ENCODE measurements around the gene SNX3.
"Not testable (repeated sequence)": the region's sequence is repeated elsewhere in the genome, so short reads cannot be mapped to it uniquely, and the experiment has no call there.

Gene SNX3

DNA sequence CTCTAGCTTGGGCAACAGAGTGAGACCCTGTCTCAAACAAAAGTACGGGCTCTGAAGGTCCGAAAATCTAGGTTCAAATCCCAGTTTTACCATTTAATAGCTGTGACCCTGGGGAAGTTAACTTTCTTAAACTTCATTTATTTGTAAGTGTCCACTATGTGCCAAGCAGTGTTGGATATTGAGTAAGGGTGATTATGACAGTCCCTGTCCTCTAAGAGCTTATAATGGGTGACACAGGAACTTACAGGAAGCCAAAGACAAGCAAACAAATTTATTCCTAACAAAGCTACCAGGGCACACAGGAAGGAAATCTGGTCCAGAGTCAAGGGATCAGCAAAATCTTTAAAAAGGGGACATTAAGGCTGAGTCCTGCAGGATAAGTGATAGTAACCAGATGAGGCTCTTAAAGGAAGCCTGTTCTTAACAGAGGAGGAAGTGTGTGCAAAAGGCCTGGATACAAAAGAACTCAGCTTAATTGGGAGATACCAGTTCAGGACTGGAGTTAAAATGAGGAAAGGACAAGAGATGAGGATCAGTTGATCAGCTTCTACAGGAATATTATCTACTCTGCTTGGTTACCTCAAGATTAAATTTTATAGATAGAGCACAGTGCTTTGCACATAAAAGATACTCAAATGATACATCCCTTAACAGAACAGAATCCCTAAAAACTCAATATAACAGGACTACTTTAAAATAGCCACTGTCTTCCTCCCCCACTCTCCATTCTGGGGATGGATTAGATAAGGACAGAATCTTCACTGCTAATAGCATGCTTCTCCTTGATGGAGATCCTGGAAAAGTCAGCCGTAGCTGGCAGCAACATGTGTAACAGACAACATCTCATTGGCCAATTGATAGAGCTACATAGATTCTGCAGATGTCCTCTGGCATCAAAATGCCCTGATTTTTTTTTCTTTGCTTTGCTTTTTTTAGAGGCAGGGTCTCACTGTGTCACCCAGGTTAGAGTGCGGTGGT is 6.1 kb downstream of the SNX3 start:
- DNase-seq: no peak

DNA sequence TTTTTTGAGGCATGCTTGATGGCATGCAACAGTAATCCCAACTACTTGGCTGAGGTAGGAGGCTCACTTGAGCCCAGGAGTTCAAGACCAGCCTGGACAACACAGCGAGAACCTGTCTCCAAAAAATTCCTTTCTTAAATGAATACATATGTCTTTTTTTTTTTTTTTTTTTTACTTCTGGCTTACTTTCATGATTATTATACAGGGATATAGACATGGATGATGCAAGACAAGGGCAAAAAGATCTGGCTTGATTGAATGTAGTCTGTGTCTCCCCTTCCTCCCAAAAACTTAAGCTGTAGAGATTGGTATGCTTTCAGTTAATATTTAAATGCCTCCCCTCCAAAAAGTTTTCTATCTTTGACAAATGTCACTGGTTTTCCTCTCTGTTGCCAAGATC is 7.6 kb downstream of the SNX3 start:
- no peak for DNase-seq

DNA sequence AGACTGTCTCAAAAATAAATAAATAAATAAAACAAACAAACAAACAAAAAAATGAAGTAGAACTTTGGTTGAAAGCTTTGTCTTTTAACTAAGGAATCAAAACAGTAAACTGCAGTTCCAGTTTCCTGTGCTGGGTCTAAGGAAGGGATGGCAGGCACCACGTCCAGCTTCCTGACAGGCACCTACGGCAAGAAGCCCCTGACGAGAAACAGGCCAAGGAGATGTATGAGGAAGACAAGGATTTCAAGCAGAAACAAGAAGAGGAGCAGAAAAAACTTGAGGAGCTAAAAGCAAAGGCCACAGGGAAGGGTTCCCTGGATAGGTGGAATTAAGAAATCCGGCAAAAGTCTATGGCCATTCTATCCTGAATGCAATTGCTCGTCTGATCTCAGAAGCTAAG is 8.8 kb downstream of the SNX3 start:
- DNase-seq: no peak

DNA sequence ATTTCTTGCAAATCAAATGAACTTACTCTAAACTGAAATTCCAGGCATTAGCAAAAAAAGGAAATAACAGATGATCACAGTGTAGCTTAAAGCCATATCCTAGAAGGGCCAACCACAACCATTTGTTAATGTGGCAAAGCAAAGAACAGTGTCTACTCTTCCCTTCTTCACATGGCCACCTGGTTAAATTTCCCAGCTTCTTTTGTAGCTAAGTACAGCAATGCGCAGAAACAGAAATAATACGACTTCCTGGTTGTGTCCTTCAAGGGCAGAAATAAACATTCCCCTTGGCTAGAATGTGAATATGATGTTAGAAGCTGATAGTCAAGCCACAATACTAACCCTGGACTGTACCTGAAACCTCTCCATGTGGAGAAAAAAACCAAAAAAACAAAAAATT is 9.6 kb downstream of the SNX3 start:
- no peak for DNase-seq

DNA sequence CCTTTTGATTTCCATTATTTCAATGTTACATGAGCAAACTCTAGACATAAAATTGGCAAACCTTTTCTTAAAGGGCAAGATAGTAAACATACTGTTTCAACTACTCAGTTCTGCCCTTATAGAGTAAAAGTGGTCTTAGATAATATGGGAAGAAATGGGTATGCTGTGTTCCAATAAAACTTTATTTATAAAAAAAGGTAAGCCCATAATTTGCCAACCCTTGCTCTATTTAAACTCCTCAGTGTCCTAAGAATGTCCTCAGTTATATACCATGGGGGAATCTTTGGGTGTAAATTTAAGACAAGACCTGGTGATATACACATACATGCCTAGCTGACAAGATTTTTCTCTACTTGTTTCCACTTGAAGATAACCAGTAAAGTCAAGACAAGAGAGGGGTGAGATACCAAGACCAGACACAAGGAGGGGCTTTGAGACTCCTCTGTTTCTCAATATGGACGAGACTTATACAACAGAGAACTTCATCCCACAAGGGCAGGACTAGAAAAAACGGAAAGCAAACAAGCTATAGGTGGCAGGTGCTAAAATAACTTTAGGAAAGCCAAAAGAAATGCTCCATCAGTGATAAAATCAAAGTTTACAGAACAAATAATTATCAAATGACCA is 10.5 kb downstream of the SNX3 start:
- no peak for DNase-seq

DNA sequence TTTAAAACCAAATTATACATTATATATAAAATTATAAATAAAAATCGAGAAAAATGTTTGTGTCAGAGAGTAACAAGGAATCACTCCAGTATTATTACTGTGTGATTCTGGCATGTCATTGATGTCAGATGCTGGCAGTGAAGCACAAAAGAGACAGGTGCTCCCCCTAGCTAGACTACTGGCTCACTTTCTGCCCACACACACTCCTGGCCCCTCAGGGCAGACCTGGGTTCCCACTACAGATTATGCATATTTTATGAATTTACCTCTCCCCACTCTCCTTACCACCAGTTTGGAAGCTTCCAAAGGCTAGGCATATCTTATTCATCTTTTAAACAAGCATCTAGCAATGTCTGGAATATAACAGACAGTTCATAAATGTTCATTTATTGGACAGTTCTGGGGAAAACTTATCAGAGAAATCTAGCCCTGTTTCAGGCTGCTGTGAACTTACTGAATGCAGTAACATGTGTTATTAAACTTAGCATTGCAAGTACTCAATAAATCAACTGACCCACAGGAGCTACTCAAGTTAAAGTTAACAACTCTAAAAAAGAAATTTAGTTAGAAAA is 12.8 kb downstream of the SNX3 start:
- DNase-seq: no peak

DNA sequence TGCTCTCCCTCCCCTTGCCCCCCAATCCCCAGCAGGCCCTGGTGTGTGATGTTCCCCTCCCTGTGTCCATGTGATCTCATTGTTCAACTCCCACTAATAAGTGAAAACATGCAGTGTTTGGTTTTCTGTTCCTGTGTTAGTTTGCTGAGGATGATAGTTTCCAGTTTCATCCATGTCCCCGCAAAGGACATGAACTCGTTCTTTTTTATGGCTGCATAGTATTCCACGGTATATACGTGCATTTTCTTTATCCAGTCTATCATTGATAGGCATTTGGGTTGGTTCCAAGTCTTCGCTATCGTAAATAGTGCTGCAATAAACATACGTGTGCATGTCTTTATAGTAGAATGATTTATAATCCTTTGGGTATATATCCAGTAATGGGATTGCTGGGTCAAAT is 15.7 kb downstream of the SNX3 start:
- not testable (repeated sequence) for DNase-seq

DNA sequence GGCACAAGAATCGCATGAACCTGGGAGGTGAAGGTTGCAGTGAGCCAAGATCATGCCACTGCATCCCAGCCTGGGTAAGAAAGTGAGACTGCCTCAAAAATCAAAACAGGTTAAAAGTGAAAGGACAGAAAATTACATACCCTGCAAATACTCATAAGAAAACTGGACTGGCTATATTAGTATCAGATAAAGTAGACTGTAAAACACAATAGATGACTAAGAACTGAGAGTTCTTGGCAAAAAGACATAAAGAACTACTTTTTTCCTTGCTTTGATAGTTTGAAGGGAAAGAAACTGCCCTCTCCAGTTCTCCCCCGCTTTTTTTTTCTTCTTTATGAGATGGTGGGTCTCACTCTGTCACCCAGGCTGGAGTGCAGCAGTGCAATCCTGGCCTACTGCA is 17.0 kb downstream of the SNX3 start:
- no peak for DNase-seq

DNA sequence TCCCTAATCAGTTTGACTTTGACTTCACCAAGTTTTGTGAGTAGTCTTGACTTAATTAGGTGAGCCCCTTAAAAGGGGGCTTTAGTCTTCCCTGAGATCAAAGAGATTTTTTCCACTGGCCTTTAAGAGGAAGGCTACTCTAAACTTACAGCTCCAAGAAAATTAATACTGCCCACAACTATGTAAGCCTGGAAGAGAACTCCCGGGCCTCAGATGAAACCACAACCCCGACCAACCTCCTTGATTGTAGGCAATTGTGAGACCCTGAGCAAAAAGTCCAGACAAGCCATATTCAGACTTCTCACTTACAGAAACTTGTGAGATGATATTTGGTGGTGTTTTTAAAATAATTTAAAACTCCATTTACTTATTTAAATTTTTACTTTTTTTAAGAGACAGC is 18.1 kb downstream of the SNX3 start:
- no peak for DNase-seq

DNA sequence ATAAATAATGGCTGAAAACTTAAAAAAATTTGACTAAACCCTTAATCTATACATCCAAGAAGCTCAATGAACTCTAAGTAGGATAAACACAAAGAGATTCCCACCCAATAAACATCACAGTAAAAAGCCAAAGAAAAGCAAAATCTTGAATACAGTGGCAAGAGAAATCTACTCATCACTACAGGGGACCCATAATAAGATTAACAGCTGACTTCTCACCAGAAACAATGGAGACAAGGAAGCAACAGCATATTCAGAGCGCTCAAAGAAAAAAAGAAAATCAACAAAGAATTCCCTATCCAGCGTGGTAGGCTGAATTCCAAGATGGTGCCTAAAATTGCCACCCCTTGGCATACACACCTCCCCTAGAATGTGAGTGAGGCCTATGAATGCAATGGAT is 18.6 kb downstream of the SNX3 start:
- DNase-seq: no peak

DNA sequence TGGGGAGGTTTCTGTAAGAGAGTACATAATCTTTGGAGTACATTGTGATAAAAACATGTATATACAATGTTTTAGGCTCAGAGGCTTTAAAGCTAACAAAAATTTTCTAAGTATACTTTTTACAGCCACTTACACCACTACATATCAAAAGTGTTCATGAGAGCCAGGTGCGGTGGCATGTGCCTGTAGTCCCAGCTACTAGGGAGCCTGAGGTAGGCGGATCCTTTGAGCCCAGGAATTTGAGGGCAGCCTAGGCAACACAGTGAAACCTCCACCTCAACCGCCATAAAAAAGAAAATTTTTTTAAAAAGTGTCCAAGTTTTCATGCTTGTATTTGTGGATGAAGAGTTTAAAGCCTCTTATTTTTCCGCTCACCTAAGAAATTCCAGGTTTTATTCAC is 22.5 kb downstream of the SNX3 start:
- DNase-seq: no peak

DNA sequence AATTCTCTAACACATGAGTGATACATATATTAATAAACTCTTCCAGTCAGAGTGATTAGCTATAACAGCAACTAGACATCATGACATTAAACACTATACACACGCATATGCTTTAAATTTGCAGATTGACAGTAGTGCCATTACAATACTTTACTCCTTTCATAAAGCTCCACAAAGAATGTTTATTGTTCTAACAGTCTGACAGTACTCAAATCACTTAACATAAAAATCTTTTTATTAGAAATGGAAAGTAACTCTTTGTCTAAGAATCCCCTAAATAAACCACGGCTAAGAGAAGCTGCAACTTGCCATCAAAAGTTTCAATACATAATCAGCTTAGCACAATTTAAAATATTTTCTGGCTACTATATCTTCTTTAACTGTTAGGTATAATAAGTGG is 24.0 kb downstream of the SNX3 start:
- DNase-seq: no peak

DNA sequence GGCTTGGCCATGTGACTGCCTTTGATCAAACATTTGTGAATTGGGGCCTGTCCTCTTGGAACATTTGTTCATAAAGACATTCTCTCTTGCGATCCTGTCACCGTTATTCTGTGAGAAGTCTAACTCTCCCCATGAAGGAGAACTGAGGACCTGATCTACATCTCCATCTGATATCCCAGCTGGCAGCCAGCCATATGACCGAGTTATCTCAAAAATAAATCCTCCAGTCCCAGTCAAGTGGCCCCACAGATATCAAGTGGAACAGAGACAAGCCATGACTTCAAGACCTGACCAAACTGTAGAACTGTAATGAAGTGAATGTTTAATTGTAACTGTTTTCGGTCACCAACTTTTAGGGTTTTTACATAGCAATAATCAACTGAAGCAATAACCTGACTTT is 25.7 kb downstream of the SNX3 start:
- no peak for DNase-seq

DNA sequence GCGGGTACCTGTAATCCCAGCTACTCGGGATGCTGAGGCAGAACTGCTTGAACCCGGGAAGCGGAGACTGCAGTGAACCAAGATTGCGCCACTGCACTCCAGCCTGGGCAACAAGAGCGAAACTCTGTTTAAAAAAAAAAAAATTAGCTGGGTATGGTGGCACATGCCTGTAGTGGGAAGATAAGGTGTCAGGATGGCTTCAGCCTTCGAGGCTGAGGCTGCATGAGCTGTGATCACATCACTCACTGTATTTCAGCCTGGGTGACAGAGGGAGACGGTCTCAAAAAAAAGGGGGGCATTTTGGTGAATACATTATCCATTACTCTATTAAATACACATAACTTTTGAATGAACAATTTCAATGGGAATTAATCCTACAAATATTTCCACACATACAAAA is 32.4 kb downstream of the SNX3 start:
- no peak for DNase-seq

DNA sequence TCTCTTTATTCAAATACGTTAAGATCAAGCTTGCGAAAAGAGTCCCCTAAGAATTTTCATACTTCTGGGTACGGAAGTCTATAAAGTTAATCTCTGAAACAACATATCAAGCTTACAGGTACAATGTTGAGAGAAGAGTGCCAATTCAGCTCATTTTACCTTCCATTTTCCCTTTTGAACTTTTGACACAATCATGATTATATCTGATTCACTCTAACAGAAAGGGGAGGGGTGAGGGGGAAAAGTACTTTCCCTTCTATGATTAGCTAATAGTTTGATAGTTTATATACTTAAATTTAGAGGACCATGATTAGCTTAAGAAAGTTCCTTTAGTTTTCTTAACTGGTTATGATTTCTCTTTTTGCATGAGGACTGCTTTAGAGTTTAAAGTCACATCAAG is 33.5 kb downstream of the SNX3 start:
- no peak for DNase-seq

DNA sequence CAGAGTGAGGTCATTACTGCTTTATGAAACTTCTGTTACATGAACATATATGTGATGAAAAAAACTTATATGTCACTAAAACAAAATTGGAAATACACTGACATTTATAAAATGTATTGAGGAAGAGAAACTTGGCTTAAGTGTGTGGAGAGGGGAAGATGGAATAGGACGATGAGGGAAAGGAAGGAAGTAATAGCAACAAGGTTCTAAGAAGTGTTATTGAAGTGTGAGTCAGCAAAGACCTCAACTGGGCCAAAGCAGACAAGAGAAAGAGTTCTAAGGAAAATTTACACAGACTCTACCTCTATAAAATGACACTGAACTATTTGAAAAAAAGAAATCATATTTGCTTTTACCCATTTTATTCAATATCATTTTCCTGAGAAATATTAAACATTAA is 38.3 kb downstream of the SNX3 start:
- DNase-seq: no peak

DNA sequence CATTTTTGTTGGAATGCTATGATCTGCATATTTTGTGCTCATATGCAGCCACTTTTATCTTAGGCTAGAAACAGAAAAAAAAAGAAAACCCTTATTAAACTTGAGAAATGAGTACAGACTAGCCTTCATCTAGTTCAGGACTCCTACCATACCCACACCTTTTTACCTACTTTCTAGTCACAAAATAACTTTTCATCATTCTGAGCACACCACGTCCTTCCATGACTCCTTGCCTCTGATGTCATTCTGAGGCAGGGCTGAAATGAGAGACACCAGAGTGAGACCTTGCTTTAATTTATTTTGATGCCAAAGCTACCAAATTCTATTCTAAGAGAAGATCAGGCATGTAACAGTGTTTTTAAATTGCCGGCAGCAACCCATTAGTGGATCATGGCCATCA is 38.8 kb downstream of the SNX3 start:
- DNase-seq: no peak

DNA sequence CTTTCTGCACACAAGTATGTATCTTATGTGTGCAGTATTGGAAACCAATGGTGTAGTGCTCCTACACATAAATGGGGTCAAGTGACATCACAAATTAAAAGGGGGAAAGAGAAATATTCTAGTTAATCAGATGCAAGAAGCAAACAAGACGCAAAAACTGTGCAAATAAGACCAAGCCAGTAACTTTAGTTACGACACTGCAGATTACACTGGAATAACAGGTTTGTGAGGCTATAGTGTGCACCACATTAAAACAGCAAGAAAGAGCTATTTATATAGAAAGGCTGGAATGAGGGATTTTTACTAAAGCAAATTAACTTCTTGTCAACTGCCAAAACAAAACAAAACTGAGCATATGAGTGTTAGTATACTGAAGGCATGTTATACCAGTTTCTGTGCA is 49.2 kb downstream of the SNX3 start:
- no peak for DNase-seq

DNA sequence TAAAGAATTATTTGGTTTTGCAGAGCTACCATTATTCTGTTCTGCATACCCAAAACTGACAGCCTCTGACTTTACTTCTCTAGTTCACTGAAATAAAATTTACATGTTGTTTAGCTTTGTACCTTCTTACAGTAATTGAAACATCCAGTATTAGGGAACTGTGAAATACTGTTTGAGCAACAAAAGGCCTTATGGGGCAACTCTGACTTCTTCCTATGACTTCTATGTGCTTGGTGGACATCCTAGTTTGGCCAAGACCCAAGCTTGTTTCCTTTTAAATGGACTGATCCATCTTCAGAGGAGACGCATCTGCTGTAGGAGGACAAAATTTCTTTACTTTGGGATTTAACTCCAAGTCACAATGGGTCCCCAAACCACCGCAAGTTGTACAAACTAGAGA is 50.3 kb downstream of the SNX3 start:
- no peak for DNase-seq

DNA sequence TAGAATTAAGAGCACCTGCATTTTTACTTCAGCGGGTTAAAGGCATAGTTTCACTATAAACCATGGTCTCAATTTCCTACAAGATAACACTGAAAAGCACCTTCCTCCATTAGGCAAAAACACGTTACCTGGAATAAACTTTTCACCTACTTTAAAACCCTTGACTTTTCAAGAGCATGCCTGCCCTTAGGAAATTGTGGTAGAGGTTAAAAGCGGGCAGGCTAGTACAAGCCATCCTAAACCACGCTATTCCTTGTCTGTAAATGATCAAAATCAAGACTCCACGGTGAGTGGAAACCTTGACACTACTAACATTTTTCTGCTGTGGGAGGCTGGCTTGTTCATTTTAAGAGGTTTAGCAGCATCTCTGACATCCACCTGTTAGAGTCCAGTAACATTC is 51.1 kb downstream of the SNX3 start:
- DNase-seq: no peak

DNA sequence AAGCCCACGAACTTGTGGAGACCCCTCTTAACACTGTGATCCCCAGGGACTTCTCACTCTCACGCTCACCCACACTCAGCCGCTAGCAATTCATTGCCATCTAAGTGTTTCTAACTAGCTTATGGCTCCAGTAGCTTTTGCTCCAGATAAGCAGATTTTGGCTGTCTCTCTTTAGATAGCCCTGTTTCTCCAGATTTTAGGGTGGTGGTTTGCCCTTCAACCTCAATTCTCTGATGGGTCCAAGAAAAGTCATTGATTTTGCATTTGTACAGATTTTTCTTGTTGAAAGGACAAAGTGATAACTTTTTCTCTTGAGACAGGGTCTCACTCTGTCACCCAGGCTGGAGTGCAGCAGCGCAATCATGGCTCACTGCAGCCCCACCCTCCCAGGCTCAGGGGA is 53.8 kb downstream of the SNX3 start:
- no peak for DNase-seq

DNA sequence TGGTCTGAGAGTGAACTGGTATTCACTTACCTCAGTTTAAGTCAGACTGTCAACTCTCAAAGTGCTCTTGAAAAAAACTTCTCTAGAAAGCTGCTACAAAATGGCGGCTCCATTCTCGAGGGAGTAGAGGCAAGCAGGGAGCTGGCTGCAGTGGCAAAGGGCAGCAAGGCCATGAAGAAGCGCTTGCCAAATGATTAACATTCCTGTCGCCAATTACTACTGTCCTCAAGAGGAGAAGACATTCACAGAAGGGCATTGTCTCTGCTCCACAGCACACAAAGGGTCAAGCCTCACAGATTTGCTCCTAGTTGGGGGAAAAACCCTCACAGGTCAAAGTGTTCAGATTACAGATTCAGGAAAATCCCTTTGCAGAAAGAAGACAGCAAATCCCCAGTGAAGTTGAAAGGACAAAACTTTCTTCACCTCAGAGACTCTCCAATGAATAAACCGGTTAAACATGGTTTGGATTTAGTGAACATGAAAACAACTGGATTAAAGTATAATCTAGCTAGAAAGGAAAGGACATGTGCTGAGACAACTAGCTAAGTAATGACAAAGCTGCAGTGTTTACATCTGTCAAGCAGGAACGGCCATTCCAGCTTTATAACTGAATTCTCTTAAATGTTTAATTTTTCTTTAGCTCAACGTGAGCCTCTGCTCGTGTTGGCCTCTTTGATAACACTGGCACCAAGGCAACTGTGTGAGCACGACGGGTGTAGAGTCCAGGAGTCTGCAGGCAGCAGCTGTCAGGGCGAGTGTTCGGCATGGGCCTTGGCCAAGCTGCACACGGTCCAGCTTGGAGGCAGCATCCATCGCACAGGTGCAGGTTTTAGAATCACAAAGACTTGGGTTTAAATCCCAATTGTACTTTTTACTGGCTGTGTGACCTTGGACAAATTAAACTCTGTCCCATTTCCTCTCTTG is 57.4 kb downstream of the SNX3 start:
- no peak for DNase-seq

DNA sequence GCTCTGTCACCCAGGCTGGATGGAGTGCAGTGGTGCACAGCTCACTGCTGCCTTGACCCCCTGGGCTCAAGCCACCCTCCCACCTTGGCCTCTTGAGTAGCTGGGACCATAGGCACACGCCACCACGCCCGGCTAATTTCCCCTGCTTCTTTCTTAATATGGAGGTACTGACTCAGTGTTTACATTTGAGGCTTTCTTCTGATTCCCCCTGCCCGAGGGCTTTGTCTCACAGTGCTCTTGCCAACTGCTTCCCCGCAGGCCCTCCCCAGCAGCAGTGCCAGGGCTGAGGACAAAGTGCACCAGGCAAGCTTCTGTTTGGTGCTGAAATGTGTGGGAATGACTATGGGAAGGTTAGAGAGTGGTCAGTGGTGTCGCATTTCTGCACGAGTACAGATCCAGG is 60.2 kb downstream of the SNX3 start:
- DNase-seq: no peak
